Ovary (tissue), 3 donors: Measurements from ENCODE around the gene CYLD.

Source experiments
- EP300 ChIP-seq: sonication (generic); formaldehyde crosslinking; IDR thresholded peaks from one replicate; pipeline ENCODE4 v1.6.1; 2017; ENCODE audit warnings: antibody characterized with exemption
- POLR2A ChIP-seq: fragments of 450-650 bp; IDR thresholded peaks from one replicate; pipeline ENCODE4 v1.6.1; 2017; ENCODE audit warnings: antibody characterized with exemption, mild to moderate bottlenecking, moderate library complexity
- TF ChIP-seq, protein P1 (sequence below), 3 donors: fragments of 450-650 bp in 2 of 3; fragments of 200-600 bp in 1 of 3; IDR thresholded peaks; one replicate each; pipeline versions ENCODE4 v1.5.1 to v1.8.0; 2016 to 2022; ENCODE audit warnings: antibody characterized with exemption in 3 of 3, mild to moderate bottlenecking in 1 of 3
- donor health status: DM: no; HTN: no; CAD: no.

DNA sequence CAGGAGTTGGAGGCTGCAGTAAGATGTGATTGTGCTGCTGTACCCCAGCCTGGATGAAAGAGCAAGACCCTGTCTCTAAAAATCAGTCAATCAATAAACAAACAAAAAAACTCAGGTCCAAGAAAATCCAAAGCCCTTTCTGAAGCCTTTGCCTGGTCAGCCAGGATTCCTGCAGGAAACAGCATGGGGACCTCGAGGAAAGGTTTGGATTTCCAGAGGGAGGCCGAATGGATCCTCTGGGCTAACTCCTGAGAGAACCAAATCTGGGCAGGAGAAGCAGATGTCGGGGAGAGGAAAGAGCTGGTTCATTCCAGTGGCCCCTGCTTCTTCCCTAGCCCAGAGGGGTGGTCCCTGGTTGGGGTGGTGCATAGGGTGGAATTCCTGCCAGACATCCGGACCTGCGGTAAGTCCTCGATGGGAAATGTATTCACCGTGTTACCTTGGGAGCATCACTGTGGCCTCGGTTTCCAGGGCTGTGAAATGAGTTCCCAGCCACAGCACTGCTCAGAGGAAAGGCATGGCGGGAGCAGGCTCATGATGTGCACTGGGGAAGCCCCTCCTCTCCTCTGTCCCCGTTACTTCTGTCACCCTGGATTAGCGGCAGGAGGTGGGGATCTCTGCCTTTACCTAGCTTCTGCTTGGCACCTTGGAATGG lies 75.1 kb downstream of the CYLD start:
- TF ChIP-seq, protein P1, sequence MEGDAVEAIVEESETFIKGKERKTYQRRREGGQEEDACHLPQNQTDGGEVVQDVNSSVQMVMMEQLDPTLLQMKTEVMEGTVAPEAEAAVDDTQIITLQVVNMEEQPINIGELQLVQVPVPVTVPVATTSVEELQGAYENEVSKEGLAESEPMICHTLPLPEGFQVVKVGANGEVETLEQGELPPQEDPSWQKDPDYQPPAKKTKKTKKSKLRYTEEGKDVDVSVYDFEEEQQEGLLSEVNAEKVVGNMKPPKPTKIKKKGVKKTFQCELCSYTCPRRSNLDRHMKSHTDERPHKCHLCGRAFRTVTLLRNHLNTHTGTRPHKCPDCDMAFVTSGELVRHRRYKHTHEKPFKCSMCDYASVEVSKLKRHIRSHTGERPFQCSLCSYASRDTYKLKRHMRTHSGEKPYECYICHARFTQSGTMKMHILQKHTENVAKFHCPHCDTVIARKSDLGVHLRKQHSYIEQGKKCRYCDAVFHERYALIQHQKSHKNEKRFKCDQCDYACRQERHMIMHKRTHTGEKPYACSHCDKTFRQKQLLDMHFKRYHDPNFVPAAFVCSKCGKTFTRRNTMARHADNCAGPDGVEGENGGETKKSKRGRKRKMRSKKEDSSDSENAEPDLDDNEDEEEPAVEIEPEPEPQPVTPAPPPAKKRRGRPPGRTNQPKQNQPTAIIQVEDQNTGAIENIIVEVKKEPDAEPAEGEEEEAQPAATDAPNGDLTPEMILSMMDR (IDR thresholded peaks at IDR 0.05) = no peak
- no peak for TF ChIP-seq EP300
- no peak for TF ChIP-seq POLR2A
